NCI-H2029 (cell line): ENCODE results near the gene RAB3IP.

Experiments
- DNase-seq: peaks from one replicate; lab custom pipeline; 2025; lab: John Stamatoyannopoulos, UW

RAB3IP gene, protein sequence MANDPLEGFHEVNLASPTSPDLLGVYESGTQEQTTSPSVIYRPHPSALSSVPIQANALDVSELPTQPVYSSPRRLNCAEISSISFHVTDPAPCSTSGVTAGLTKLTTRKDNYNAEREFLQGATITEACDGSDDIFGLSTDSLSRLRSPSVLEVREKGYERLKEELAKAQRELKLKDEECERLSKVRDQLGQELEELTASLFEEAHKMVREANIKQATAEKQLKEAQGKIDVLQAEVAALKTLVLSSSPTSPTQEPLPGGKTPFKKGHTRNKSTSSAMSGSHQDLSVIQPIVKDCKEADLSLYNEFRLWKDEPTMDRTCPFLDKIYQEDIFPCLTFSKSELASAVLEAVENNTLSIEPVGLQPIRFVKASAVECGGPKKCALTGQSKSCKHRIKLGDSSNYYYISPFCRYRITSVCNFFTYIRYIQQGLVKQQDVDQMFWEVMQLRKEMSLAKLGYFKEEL

DNA sequence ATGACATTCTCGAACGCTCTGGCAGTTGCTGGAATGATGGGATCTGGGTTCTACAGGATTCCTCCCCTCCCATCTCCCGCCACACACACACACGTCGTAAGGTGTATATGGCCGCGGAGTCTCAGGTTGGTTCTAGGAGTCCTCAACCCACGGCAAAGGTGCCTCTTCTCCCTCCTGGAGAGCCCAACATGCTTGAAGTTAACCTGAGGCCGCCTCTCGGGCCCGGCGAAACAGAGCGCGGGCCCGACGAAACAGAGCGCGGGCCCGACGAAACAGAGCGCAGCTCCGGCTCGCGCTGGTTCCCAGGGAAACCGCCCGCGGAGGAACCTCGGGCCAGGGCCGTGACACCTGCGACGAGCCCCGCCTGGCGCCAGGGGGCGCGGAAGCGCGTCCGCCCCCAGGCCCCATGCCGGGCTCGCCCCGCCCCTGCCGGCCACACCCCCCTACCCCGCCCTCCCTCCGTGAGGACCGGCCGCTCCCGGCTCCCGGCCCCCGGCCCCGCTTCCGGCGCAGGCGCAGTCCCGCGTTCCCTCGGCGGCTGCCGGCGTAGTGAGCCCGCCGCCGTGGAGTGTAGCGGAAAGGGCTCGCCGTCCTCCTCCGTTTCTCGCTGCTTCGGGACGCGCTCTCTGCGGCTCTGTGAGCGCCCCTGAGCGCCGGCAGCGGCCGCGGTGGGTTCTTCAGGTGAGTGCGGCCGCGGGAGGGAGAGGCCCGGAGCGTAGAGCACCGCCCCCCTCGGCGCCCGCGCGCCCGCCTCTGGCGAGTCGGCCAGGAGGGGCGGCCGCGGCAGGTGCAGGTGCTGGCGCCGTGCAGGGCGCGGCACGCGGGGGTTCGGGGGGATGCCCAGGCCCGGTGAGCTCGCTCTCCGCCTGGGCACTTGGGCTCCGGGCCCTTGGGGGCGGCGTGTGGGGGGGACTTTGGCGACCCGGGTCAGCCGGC, at the start of gene RAB3IP:
TSS of gene RAB3IP (plus strand) at position 510 of the 936 bp plus-strand sequence. CDS start 16,549 bp downstream, outside the sequence.
- DNase-seq: peak; percentile 89

DNA sequence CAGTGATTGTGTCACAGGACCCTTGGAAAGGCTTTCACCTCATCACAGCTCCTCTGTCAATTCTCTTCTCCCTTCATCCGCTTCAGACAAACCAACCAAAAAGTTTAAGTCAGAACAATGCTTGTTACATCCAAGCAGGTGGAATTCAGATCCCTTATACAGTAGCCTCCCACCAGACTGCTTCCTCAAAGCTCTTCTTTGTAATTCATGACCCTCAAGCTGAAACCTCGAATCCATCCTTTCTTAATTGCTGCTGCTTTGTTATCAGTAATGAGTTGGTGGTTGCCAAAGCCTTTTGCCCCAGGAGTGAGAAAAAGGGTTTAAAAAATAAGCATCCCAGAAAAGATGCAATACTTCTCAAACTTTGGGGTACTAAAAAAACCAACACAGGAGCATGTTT, 49.0 kb upstream of the RAB3IP start:
- no peak for DNase-seq

DNA sequence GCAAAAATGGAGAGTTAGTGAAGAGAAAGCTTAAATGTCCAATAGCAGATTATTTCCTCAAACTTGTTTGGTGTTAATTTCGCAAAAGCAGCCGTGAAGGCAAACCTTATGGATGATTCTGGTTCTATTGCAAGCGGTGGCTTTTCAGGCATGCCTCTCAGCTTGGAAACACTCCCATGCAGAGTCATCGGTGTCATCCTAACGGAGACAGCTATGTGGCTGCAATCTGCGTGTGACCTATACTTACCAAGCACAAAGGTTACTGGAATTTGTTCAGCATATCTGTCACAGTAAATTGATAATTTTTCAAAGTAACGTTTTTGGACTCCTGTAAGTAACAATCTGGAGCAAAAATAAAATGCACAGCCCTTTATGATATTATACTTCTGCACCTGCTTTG, 44.5 kb upstream of the RAB3IP start:
- no peak for DNase-seq

DNA sequence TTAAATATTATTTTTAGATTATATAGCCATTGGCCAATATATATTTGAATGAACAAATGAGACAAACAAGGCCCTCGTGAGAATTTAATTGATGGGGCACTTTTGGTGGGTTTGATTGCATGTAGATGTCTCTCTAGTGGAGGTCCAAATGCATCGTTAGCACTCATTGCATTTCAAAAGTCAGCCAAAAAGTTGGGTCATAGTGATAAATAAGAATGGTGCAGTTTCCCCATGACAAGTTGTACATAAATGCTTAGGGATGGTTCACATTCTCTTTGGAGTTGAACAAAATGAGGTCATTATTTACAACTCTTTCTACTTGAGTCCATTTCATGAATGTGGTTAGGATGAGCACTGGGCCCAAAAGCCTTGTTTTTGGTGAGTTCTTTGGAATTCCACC, 40.6 kb upstream of the RAB3IP start:
- DNase-seq: peak; percentile 7

DNA sequence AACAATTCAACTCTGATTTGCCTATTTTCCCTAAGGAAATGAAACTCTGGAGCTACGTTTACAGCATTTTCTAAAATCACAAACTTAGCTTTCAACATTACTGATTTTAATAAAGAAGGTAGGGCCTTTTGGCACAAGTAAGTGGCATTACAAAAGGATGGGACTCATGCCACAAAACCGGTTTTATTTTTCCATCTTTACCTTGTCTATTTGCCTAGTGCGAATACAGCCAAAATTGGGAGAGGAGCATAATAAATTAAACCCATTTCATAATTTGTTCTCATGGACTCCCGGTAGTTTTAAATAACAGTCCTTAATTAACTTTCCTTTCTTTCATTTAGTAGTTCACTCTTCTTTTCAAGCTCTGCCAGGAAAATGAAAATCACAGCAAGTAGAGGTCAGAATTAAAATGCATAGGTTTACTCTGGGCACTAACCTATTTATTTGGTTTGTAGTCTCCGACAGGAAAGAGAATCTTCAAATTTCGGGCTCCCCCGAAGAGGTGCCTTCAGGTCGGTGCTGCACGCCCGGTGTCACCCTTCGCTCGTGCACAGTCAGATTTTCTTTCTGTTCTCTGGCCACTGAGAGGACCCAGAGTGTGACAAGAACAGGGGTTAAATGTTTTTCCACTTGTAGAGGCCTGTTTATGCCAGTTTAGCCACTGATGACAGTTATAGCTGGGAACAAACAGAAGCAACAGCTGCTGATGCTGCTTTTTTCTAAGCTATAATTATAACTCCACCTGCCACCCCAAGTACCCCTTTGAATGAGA, 39.7 kb upstream of the RAB3IP start, which contains the start of gene BEST3:
TSS of gene BEST3 (minus strand) at position 535 of the 772 bp plus-strand sequence. CDS start 1,505 bp downstream, outside the sequence.
- peak; percentile 94 for DNase-seq

DNA sequence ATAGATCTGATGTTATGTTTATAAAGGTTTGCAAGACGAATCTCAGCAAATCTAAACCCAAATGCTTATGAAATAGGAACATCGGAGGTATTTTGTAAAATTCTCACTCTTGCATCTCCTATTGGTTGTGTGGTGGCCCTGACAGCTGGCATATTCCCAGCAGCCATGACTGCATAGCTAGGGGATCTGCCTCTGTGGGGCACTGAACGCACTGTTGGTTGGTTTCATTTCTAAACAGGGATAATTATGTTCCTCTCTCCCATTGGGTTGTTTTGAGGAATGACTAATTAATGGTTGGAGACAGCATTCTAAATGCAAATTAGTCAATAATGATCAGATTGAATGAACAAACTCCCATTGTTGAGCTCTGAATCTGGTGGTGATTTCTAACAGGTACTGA, 36.8 kb upstream of the RAB3IP start:
- DNase-seq: peak; percentile 36

DNA sequence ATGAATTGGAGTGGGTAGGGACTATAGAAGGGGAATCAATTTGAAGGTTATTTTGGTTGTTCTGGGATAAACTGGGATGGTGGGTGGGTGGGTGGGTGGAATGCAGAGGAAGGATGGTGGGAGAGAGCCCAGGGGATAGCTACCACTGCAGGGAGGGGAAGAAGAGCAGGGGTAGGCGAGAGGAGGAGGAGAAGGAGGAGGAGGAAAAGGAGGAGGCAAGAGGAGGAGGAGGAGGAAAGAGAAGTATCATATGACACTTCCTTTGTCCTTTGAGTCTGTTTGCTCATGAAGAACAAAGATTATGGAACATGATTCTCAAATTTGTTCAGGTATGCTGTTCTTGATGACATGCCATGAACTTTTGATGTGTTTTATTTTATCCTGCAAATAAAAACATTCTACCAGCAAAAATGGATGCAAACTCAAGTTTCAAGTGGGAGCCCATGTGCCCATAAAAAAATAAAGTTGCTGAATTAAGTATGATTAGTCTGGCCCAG, 35.5 kb upstream of the RAB3IP start:
- DNase-seq: no peak

DNA sequence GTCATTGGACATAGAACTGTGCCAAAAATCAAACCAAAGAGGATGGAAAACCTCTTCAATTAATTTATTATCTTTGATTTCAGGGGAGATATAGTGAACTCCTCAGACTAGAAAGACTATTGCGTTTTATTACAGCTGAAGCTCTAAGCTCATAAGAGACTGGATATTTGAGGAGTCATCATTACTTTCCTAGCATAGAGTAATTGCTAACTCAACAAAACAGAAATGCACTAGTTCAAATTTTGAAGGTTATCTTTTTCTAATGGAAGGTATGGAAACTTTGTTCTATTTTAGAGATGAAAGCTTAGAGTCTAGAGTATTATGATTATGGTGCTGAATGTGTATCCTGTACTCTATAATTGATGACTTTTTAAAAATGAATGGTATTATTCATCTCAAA, 34.3 kb upstream of the RAB3IP start:
- no peak for DNase-seq

DNA sequence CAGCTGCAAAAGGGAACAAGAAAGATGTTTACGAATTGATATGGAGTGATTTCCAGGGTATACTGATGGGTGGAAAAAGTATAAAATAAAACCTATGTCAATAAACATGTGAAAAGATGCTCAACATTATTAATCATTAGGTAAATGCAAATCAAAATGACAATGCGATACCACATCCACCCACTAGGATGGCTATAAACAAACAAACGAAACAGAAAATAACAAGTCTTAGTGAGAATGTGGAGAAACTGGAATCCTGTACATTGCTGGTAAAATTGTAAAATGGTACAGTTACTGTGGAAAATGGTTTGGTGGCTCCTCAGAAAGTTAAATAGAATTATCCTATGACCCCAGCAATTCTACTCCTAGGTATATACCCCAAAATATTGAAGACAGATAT, 30.0 kb upstream of the RAB3IP start:
- DNase-seq: no peak

DNA sequence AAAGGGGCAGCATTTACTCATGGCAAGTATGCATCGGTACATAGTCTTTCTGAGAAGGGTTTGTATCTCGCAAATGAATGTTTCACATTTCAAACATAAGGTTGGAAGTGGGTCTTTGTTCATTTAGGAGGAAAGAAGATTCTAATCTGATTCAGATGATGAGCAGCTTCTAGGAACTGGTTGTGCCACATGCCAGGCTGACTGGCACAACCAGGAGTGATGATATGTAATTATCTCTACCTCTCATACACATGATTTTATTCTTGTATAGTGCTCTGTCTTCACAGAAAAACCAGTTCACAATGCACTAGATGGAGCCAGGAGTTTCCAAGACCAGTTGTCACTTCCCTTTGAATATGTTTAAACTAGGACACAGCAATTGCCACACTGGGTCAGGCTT, 25.8 kb upstream of the RAB3IP start:
- no peak for DNase-seq

DNA sequence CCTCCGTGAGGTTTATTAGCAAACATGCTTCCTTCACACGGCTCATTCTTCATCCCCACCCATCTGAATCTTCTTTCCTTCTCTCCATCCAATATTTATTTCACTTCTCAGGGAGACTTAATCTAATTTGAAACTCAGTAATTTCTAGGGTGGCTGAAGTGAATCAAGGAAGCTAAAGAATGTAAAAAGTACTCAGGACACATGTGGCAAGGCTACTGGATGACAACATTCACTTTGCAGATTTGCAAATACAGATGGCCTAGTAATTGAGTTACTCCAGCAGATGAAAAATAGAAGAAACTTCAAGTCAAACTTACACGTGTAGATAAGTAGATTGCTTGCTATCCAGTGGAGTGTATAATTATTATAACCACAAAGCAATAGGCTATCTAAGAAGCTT, 24.1 kb upstream of the RAB3IP start:
- DNase-seq: no peak

DNA sequence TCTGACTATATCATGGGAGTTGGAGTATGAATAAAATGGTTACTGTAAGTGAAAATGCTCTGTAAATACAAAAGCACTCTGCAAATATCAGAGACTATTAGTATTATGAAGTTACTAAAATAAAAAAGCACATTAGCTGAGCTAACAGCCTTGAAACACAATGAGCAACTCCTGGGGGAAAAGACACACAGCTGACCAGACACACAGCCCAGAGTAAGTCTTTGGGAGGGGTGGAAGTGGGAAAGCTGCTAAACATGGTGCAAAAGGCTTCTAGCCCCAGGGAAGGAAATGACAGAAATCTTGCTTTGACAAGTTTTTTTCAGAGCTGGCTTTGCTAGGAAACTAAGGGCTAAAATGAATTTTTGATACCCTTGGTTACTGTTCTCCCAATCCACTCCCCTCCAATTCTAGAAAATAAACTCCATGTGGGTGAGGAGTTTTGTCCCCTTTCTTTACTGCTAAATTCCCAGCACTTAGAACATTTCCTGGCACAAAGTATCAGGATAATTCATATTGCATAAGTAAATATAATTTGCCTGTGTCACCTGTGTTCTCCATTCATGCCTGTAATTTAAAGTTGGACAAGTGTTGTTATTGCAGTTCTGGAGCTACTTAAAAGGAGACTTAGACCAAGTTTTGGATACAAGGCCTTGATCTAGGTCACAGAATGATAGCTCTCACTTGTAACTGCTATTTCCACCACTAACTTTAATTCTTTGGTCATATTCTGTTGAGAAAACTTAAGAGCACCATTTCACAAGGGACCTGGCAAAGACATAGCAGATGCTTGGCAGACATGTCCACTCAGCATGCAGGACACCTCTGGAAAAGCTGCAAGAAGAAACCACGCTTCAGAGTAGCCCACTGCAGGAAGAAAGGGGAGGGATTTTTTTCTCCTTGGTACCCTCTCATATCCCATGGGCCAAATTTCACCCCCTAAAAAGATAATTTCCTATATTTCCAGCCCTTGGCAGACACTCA, 19.0 kb upstream of the RAB3IP start:
- DNase-seq: no peak

DNA sequence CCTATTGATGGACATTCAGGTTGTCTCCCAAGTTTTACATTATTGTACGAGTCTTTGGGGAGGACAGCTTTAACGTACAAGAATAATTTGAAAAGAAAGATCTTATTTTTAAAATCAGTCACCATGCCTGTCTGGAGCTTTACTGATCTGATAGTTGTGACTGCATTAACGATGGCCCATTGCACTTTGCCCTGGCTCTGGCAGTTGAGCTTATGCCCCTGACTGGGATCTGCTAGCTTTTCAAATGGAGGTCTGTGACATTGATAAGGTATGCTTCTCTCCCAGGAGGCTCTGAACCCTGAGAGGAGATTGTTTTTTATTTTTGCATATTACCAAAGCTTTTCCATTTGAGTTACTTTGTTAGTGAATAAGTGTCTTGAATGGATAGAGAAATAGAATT, 17.9 kb upstream of the RAB3IP start:
- DNase-seq: no peak

DNA sequence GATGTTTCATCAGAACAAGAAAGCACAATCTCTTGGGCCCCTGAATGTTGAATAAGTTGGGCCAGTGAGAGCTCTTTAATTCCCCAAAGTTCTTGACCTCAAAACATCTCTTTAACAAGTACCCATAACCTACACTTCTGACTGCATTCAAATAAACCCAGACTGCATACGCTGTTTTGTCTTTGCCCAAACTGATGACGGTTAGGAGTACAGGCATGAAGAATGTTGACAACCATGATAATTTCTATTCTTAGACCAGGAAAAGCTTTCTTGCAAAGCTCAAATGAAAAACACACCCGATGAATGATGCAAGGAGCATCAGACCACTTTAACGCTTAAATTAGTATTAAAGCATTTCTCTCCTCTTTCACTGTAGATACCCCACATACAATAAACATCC, 11.7 kb upstream of the RAB3IP start:
- no peak for DNase-seq

DNA sequence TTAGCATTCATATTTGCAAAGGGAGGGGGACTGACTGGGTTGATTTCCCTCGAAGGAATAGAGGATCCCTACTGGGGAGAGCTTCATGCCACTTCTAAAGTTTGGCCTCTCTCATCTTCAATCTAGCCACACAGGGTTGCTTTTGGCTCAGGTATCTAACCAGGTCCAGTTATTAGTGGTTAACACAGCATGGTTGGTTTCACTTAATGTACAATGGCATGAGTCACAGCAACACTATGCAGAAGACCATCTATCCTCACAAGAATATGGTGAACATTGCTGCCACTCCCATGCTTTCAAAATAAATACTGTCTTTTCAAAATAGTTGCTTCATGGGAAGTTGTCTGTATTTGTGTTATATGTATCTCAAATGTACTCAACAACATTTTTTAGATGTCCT, 6.6 kb upstream of the RAB3IP start:
- DNase-seq: no peak

DNA sequence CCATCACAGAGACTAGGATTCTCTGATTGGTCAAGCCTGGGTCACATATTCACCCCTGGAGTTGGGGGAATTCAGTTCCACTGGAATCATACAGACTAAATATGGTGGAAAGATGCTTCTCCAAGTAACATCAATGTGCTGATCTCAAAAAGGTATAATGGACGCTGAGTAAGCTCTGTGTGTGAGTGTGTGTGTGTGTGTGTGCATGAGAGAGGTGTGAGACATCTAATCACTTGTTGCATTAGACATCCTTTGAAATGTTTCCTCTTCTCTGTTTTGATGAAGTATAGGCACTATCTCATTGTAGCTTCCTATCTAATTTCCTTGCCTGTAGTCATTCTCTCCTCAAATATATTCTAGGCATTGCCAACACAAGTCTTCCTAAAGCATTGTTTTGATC, 5.0 kb upstream of the RAB3IP start:
- DNase-seq: no peak

DNA sequence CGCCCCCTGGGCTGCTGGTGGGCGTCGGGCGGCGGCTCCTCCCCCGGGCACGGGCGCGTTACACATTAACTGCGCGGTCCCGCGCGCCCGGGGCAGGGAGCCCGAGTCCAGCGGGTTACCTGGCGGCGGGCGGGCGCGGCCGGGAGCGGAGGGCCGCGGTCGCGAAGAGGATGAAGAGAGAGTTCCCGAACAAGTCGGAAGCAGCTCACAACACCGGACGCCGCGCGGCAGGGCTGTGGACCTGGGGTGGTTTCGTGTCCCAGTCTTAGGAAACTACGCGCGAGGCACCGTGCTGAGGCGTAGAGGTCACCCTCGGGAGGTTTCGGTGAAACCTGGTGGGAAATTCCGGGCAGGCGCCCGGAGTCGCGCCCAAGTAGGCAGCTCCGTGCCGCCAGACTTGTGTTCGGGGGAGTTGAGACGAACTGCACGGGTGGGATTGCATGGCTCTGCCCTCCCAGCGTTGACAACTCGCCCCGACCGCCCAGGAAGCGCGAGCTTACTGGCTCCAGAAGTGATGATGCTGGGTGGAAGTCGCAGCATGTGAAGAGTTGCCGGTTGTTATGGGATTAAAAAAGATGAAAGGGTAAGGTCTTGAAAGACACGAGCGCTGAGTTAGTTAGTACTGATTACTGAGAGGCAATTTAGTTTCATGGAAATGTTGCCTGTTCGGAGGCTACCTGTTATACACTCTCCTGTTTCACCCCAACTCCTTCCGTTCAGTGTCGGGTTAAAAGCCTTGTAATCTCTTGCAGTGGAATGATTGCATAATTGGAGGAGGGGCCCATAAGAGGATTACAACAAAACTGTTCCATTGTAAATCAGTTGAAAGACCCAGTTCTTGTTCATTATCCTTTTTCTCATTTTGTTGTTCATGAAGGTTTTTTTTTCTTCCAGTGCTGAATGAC, 879 bp downstream of the RAB3IP start:
- peak; percentile 59 for DNase-seq

DNA sequence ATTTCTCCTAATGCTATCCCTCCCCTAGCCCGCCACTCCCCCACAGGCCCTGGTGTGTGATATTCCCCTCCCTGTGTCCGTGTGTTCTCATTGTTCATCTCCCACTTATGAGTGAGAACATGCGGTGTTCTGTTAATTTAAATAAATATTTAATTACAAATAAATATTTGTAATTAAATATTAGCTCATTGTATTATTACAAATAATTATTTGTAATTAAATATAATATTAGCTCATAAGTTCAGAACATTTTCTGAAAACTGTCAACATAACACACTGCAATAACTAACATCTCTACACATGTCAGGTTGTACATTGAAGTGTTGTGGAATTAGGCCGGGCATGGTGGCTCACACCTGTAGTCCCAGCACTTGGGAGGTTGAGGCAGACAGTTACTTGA, 5.4 kb downstream of the RAB3IP start:
- no peak for DNase-seq

DNA sequence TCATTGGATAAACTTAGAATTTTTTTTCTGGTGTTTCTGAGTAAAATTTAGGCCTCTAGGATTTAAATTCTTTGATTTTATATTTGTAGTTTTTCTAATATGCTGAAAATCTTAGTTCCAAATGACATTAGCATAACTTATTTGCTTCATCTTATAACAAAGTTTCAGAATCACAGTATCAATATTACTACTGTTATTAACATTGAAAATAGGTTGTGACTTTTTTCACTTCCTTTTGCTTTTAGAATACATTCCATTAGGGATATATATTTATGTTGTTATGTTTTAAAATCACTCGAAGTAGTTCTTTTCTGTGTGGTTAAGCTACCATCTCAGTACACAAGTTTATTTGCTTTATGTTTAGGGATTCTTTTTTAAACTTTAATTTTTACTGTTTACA, 12.8 kb downstream of the RAB3IP start:
- no peak for DNase-seq

DNA sequence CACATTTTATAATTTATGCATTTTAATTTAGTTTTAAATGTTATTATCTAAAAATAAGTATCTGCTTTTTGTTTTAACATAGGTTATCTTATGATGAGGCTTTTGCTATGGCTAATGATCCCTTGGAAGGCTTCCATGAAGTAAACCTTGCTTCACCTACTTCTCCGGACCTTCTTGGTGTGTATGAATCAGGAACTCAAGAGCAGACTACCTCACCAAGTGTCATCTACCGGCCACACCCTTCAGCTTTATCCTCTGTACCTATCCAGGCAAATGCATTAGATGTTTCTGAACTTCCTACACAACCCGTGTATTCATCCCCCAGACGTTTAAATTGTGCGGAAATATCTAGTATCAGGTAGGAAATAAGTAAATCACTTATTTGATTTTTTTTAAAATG, 16.6 kb downstream of the RAB3IP start:
- DNase-seq: no peak
